NCI-H2107 (cell line): ENCODE measurements around the gene CRKL.

Experiments used
- DNase-seq: peaks from one replicate; lab custom pipeline; 2025; lab: John Stamatoyannopoulos, UW

Gene CRKL

DNA sequence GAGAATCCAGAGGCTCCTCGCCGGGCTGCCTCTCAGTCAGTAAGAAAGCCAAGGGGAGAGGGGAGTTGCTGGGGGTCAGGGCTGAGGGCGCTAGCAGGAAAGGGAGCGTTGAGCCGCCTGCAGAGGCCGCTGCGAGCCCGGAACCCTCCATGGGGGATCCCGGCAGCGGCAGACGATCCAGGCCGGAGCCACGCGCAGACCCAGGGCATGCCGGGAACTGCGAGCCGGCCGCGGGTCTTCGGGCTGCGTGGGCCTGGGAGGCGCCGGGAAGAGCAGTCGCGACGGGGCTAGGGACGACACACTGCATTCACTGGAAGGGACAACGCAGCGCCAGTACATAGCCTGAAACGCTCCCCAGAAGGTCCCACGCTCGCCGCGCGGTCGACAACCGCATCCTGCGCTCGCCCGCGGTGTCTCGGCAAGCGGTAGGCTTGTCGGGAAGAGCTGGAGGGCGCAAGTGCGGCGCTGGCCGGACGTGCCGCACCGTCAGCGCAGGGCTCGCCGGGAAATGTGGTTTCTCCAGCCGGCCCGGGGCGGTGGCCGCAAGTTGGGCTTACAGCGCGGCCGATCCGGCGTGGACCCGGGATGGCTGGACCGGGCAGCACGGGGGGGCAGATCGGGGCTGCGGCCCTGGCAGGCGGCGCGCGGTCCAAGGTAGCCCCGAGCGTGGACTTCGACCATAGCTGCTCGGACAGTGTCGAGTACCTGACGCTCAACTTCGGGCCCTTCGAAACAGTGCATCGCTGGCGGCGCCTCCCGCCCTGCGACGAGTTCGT, 64.8 kb downstream of the CRKL start, which contains the start of gene LZTR1:
Gene LZTR1 (plus strand): TSS at position 511 of the 776 bp plus-strand sequence. CDS start 75 bp downstream, at position 586.
- peak; percentile 23 for DNase-seq

DNA sequence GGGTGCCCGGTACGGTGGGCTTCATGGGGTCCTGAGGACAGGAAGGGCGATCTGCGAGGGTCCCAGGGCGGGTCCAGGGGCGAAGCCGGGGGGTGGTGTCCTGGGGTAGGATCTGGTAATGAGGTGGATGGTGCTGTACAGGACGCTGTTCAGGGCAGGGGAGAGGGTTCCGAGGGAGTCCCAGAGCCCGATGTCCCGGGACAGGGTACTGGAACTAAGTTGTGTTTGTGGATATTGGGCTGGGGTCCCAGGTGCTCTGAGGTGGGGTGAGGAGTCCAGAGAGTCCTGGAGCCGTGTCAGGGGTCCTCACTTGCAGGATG, 65.3 kb downstream of the CRKL start:
- DNase-seq: no peak

DNA sequence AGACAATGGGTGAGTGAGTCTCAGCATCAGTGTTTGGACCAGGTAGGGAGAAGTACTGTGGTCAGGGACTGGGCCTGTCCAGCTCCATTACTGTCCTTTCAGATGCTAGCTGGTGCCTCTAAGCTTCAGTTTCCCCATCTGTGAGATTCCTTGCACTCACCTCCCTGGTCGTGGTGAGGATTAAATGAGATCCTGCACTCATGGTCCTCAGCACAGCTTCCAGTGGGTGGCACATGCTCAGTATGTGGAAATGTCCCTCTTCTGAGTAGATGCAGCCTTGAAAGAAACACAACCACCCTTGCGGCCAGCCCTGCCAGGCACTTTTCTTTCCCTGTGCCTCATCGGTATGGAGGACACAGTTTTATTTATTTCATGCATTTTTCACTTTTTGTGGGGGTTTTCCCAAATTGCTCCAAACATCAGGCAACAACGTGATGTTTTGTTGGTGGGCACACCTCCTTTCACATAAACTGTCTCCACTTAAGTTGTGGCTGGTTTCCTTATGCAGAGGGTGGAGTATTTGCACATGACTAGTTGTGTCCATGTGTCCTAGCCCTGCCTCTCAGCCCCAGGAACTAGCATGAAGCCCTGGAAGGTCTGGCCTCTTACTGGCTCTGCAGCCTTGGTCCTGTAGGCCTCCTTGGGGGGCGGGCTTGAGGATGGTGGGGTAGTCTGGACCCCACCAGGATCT, 66.0 kb downstream of the CRKL start:
- DNase-seq: no peak

DNA sequence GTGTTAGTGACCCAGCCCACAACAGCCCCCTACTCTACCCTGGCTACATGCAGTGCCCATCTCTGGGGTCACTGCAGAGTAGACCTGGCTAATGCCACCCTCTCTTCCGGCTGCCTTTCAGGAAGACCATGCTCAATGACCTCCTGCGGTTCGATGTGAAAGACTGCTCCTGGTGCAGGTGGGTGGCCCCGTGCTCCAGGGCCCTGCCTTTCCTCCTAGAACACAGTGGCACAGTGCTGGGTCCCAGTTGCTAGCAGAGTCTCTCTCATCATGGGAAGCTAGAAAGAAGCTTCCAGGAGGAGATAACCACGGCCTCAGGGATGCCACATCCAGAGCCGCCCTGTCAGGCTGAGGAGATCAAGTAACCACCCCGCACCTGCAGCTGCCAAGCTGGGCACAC, 68.5 kb downstream of the CRKL start:
- no peak for DNase-seq

DNA sequence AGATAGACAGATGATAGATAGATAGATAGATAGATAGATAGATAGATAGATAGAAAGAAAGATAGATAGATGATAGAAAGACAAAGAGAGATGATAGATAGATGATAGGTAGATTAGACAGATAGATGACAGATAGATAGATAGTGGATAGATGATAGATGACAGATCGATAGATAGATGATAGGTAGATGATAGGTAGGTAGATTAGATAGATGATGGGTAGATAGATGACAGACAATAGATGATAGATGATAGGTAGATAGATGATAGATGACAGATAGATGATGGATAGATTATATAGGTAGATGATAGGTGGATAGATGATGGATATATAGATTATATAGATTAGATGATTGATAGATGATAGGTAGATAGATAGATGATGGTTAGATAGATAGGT, 69.2 kb downstream of the CRKL start:
- DNase-seq: no peak

DNA sequence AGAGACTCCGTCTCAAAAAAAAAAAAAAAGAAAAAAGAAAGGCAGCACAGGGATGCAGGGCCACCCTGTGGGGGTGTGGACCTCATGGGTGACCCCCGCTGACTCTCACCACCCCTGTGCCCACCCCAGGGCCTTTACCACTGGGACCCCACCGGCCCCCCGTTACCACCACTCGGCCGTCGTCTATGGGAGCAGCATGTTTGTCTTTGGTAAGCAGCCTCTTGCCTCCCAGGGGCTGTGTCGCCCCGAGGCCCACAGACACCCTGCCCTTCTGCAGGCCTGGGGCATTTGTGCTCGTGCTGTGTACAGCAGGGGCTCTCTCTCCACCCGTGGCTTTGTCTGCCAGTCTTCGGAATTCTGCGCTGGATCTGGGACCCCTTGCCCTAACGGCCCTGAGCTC, 70.2 kb downstream of the CRKL start:
- no peak for DNase-seq

DNA sequence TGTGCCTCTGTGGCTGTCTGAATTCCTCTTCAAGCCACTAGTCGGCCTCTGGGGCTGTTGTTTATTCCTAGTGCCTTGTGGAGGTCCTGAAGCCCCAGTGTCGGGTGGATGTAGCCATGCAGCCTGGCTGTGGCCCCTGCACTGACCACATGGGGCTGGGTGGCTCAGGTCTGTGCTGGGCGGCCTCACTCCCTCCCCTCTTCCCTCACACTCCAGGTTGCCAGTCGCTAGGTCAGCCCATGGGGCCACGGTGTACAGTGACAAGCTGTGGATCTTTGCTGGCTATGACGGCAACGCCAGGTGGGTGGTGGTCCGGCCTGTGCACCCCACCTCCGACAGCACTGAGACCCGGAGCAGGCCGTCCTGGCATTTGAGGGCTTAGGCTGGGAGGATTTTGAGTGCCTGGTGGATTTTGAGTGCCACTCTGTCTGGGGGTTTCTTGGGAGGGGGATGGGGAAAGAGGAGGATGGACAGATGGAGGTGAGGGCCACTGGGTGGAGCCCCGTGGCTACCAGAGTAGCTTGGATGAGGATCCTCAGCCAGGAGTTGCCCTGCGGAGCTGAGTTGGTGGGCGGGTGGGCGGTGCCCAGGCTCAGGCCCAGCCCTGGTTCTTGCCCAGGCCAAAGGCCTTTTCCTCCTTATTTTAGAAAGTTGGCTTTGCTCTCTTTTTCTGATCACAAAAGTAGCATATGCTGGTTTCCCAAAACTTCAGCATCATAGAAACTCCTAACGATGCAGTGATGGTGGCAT, 71.5 kb downstream of the CRKL start:
- no peak for DNase-seq

DNA sequence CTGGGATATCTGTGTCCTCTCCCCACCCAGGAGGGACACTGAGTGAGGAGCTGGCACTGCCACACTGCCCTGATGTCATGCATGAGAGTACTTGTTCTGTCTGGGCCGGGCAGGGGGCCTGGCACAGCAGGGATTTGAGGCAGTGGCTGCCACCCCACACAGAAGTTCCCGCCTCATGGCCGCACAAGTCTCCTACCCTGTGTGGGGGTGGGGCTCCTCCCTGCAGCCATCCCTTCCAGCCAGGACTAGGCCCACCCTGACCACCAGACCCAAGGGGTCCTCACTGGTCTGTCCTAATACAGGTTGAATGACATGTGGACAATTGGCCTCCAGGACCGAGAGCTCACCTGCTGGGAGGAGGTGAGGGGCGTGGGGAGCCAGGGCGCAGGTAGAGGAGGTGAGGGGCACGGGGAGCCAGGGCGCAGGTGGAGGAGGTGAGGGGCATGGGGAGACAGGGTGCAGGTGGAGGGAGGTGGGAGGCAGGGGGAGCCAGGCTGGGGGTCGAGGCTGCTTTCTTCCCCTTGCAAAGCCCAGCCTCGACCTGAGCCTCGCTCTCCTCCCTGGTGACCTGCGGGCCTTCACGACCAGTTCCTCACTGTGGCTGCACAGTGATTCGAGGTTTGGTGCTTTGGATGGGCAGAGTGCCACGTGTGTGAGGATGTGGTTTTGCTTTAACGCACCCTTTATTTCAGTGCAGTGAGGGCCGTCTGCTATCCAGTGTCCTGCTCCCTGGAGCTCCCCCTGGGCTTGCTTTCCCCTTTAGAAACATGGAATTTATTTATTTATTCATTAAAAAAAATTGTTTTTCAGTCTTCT, 72.3 kb downstream of the CRKL start:
- no peak for DNase-seq

DNA sequence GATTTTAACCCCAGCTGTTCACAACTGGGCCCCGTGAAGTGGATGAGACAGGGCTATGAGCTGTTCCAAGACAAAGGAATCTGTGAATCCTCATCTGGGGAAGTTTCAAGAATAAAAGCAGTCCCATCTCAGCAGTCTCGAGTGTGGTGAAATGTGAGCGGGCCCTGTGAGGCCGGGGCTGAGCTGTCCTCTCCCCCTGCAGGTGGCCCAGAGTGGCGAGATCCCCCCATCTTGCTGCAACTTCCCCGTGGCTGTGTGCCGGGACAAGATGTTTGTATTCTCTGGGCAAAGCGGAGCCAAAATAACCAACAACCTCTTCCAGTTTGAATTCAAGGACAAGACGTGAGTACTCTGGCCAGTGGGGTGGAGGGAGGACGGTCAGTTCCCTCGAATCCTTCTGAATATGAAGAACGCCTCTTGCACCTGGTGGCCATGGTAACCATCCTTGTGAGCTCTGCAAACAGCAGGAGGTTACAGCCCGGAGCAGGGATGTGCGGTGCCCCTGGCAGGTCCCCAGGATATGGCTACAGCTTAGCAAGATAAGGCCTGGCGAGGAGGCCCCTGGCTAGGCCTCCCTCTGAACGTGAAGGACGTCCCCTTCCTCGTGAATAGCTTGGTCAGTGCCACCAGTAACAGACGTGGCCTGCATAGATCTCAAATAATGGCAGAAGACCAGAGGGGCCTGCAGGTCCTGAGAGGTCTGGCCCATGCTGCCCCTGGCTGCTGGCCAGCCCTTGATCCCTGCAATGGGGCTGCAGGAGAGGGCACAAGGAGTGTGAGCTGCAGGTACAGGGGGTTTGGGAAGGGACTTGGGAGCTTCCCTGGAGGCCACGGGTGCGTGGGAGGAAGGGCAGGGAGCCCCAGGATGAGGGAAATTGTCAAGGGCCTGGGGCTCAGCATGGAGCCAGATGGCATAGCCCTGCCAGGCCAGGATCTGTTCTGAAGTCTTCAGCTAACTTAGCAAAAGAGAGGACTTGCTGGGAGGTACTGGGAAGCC, 73.3 kb downstream of the CRKL start:
- no peak for DNase-seq

DNA sequence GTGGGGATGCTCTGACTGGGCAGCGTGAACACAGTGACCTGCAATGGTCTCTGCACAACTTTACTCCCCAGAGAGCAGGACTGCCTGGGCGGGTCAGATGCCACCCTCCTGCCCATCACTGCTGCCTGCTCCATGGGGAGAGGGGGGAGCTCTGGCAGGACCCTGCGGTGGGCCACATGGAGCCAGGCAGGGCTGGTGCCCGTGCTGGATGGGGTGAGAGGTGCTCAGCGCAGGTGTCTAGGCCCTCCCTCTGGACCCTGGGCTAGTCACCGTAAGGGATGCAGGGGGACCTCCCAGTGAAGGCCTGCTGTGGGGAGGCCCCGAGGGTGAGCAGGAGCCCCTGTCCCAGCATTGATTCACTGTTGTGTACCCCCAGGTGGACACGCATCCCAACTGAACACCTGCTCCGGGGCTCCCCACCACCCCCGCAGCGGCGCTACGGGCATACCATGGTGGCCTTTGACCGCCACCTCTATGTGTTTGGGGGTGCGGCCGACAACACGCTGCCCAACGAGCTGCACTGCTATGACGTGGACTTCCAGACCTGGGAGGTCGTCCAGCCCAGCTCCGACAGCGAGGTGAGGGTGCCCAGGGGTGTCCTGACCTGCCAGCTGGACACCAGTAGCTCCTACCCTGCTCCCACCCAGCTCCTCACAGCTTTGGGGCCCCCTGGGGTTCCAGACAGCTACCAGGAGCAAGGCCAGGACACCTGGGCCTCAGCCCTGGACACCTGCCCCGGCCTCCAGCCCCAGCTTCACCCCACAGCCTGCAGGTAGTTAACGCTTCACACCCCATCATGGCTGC, 74.2 kb downstream of the CRKL start:
- no peak for DNase-seq

DNA sequence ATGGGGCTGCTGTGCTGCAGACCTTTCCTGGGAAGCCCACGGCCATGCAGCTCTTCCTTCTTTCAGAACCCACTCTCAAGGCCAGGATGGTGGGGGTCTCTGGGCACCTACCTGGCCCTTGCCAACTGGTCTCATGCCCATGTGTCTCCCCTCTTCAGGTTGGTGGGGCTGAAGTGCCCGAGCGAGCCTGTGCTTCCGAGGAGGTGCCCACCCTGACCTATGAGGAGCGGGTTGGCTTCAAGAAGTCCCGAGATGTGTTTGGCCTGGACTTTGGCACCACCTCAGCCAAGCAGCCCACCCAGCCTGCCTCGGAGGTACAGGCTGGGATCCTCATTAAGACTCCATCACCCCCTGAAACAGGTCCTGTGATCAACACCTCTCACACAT, 74.8 kb downstream of the CRKL start:
- DNase-seq: no peak

DNA sequence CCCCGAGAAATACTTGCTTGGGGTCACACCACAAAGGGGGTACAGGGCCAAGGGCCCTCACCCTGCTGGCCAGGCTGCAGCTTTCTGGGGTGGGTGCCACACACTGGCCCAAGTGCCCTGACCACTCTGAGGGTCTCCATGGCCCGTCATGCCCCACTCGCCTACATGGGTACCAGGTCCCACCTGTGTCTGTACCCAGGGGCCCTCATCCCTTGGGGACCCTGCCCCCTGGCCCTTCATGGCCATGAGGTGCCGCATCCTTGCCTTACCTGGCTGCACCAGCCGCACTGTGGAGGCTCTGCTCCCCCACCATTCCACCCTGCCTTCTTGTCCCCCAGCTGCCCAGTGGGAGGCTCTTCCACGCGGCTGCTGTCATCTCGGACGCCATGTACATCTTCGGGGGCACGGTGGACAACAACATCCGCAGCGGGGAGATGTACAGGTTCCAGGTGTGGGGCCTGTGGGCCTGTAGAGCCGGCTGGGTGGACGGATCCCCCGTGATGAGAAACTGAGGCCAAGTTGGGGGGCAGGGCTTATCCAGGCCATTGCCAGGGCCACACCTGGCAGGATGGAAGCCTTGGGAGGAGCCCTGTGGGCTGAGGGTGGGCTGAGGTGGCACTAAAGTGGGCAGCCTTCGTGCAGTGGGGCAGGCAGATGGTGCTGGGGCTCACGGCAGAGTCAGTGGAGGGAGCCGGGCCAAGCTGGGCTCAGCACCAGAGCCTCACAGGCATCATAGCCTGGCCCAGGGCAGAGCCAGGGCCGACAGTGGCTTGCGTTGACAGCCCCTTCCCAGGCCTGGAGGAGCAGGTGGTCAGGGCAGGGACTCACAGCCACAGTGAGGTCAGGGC, 75.5 kb downstream of the CRKL start:
- no peak for DNase-seq

DNA sequence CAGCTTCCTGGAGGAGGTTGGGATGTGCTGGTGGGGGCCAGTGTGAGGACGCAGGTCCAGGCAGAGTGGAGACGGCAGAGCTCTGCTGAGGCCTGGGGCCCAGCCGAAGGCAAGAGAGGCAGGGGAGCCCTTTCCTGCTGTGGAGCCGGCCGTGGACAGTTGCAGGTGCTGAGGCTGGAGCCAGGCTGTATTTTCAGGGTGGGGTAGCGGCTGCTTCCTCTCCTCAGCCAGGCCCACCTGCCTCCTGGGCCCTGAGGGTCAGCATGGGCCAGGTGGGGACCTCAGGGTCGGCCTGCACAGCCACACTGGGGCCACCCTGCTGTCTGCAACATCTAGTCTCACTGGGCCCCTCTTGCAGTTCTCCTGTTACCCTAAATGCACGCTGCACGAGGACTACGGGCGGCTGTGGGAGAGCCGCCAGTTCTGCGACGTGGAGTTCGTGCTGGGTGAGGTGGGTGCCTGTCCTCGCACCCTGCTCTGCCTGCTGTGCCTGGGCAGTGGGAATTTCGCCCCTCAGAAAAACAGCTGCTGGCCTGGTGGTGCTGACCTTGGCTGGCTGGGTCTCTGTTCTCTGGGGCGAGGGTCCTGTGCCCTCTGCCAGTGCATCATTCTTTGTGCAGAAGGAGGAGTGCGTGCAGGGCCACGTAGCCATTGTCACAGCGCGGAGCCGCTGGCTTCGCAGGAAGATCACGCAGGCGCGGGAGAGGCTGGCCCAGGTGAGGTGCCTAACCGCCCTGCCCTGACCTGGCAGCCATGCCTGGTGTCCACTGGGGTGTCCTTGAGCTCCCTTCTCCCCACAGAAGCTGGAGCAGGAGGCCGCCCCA, 76.3 kb downstream of the CRKL start:
- no peak for DNase-seq

DNA sequence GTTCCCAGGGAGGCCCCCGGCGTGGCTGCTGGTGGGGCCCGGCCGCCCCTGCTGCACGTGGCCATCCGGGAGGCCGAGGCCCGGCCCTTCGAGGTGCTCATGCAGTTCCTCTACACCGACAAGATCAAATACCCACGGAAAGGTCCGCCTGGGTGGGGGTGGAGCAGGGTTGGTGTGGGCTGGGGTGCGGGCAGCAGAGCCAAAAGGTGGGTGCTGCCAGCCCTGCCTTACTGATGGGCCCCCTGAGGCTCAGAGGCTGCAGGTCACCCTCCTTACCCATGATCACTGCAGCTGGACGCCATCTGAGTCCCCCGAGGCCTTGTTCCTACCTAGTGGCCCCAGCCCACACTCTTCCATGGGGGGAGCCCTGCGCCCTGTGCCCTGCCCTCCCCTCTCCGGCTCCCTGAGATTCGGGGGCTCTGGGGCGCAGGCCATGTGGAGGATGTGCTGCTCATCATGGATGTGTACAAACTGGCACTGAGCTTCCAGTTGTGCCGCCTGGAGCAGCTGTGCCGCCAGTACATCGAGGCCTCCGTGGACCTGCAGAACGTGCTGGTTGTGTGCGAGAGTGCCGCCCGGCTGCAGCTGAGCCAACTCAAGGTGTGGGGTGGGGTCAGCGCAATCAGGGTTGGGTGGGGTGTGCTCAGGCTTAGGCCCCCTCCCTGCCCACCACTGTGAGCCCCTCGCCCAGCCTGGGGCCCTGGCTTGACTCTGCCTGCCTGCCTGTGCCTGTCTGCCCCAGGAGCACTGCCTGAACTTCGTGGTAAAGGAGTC, 77.1 kb downstream of the CRKL start:
- no peak for DNase-seq

DNA sequence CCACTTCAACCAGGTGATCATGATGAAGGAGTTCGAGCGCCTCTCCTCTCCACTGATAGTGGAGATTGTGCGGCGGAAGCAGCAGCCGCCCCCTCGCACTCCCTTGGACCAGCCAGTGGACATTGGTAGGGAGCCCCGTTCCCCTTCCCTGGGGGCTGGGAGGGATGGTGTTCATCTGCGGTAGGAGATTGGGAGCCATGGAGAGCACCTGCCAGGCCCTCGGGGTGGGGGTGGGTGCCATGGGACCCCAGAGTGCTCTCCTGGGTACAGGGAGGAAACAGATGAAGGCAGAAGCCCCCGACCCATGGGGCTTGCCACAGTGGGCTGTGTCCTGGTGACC, 77.7 kb downstream of the CRKL start:
- DNase-seq: no peak

DNA sequence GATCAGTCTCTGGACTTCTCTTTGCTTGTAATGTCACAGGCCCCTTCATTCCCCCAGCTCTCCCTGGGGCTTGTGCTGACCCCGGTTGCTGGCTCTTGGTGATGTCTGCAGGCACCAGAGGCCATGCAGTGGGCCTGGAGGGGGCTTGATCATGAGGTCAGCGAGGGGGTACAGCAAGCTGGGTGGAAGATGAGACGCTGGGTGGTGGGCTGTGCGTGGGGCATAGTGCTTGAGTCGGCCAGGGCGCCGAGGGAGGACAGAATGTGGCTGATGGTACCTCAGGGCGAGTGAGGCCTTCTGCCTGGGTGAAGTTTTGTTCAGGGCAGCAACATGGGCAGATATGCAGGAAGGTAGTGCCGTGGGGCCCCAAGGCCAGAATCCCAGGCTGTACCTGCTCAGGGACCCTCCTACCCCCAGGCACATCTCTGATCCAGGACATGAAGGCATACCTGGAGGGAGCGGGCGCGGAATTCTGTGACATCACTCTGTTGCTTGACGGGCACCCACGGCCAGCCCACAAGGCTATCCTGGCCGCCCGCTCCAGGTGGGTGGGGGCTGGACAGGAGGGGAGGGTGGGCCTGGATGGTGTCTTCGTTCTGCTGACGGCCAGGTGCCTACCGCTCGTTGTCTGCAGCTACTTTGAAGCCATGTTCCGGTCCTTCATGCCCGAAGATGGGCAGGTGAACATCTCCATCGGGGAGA, 78.3 kb downstream of the CRKL start:
- DNase-seq: no peak

DNA sequence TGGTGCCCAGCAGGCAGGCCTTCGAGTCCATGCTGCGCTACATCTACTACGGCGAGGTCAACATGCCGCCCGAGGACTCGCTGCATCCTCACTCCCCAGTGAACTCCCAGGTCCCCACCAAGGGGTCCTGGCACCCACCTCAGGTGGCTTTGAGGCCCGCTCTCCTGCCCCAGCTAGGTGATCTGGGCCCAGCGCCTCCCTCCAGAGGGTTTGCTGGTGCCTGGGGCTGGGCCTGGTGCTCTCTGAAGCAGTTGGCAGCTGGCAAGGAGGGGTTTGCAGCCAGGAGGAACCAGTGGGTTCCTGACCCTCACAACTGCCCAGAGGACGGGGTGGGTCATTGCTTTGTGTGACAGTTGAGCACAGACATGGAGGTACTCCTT, 78.8 kb downstream of the CRKL start:
- no peak for DNase-seq
